Head of caudate nucleus (tissue), 42 donors: ENCODE data around the gene ERICH2.

Source experiments
- DNase-seq, 42 donors: peaks; one replicate each; pipeline versions ENCODE4 v3.0.0 to v3.0.0-alpha.2; 2020 to 2021; ENCODE audit warnings: mixed read lengths in 7 of 42
- intact Hi-C: fragments of 100-400 bp; cut with DNase I; formaldehyde crosslinking; loops from one replicate; pipeline ENCODE4 v1.15.0; 2022

The ERICH2 gene

GRCh38 chr2:170814533-170815230 lies 44.5 kb downstream of the ERICH2 start:
- intact Hi-C loops = loop anchor here (5.0 to 10.0 kb wide), 3 partner anchors 407 to 577 kb away; no protein-coding TSS in a partner anchor
- peak in 20 of 42 donors; percentile 26 to 68 (median 42) for DNase-seq

GRCh38 chr2:170815311-170815710 lies 45.1 kb downstream of the ERICH2 start:
- intact Hi-C loops = loop anchor here (5.0 to 10.0 kb wide), 2 partner anchors 441 to 578 kb away; no protein-coding TSS in a partner anchor
- peak in 2 of 42 donors; percentile 15 to 19 for DNase-seq

GRCh38 chr2:170815746-170816503 lies 45.7 kb downstream of the ERICH2 start:
- intact Hi-C loops = loop anchor here (5.0 to 10.0 kb wide), 2 partner anchors 441 to 579 kb away; no protein-coding TSS in a partner anchor
- DNase-seq = peak in 39 of 42 donors; percentile 51 to 87 (median 74)

- peak; percentile 60 to 96 (median 86) for DNase-seq
- intact Hi-C loops = loop anchor here (5.0 to 10.0 kb wide), 2 partner anchors 442 to 579 kb away; no protein-coding TSS in a partner anchor
Measured at GRCh38 chr2:170816504-170817092, 46.4 kb downstream of the ERICH2 start, which contains the start of gene GAD1. Gene GAD1 (plus strand): TSS chr2:170816887. CDS start chr2:170818592, 1,705 bp downstream.

- peak in 33 of 42 donors; percentile 37 to 79 (median 61) for DNase-seq
Measured at GRCh38 chr2:170817093-170818035, 47.2 kb downstream of the ERICH2 start.

GRCh38 chr2:170818036-170818751 lies 48.0 kb downstream of the ERICH2 start:
- intact Hi-C loops = loop anchor here (5.0 to 10.0 kb wide), 2 partner anchors 443 to 581 kb away; no protein-coding TSS in a partner anchor
- DNase-seq = peak in 24 of 42 donors; percentile 20 to 62 (median 50)

More at GRCh38 chr2:170817093-170818035, 47.2 kb downstream of the ERICH2 start:
- intact Hi-C loops = loop anchor here (5.0 to 10.0 kb wide), 2 partner anchors 443 to 580 kb away; no protein-coding TSS in a partner anchor

GRCh38 chr2:170818752-170819470 lies 48.7 kb downstream of the ERICH2 start:
- intact Hi-C loops = loop anchor here (5.0 to 10.0 kb wide), 2 partner anchors 444 to 582 kb away; no protein-coding TSS in a partner anchor
- DNase-seq = no peak

GRCh38 chr2:170819680-170820664 lies 49.8 kb downstream of the ERICH2 start:
- intact Hi-C loops = loop anchor here (5.0 to 10.0 kb wide), 2 partner anchors 445 to 583 kb away; no protein-coding TSS in a partner anchor
- DNase-seq = no peak

GRCh38 chr2:170820757-170821530 lies 50.8 kb downstream of the ERICH2 start:
- peak in 1 of 42 donors; percentile 43 for DNase-seq
- intact Hi-C loops = no loop called here

GRCh38 chr2:170821531-170822289 lies 51.5 kb downstream of the ERICH2 start:
- no peak for DNase-seq
- intact Hi-C loops = no loop called here

GRCh38 chr2:170822290-170823087 lies 52.3 kb downstream of the ERICH2 start:
- DNase-seq = peak in 27 of 42 donors; percentile 26 to 77 (median 56)
- intact Hi-C loops = no loop called here

- DNase-seq = peak in 11 of 42 donors; percentile 5 to 53 (median 34)
- intact Hi-C loops = no loop called here
Measured at GRCh38 chr2:170823088-170823897, 53.1 kb downstream of the ERICH2 start.
